Astrocyte (in vitro differentiated cells and primary cell): ENCODE data around the gene KIF1C. TPM values are rescaled to one million over a fixed set of nuclear protein-coding genes. Genes with fewer than 3 reads are reported as not detected.

Experiments used
- DNase-seq: peaks from one replicate; pipeline ENCODE4 v3.0.0-alpha.2; 2010; ENCODE audit warnings: low read depth
- FAIRE-seq: peaks from 2 replicates; lab custom pipeline; 2011; peaks lifted over from hg19 to GRCh38; lab: Jason Lieb, UNC
- H2AFZ ChIP-seq: 2 replicates; pipeline ENCODE4 v1.6.0; 2012; ENCODE audit warnings: low read depth, low read length, inconsistent platforms
- H3K27ac ChIP-seq: 2 replicates; pipeline ENCODE4 v1.5.1; 2011; ENCODE audit warnings: low read depth, low read length, inconsistent platforms
- H3K27me3 ChIP-seq: 2 replicates; pipeline ENCODE4 v1.6.0; 2011; ENCODE audit warnings: low read length, inconsistent platforms; ENCODE audit not compliant: insufficient read depth
- H3K36me3 ChIP-seq: 2 replicates; pipeline ENCODE4 v1.5.1; 2011; ENCODE audit warnings: low read length, inconsistent platforms; ENCODE audit not compliant: insufficient read depth
- H3K4me1 ChIP-seq: 2 replicates; pipeline ENCODE4 v1.5.1; 2011; ENCODE audit warnings: low read length, inconsistent platforms; ENCODE audit not compliant: insufficient read depth
- H3K4me2 ChIP-seq: 2 replicates; pipeline ENCODE4 v1.6.0; 2012; ENCODE audit warnings: low read length, inconsistent platforms
- H3K4me3 ChIP-seq: 2 replicates; pipeline ENCODE4 v1.5.1; 2011; ENCODE audit warnings: low read depth, mild to moderate bottlenecking, low read length, inconsistent platforms; ENCODE audit not compliant: insufficient read depth
- H3K79me2 ChIP-seq: 2 replicates; pipeline ENCODE4 v1.6.0; 2012; ENCODE audit warnings: mild to moderate bottlenecking, low read length, inconsistent platforms; ENCODE audit not compliant: insufficient read depth
- H3K9ac ChIP-seq: 2 replicates; pipeline ENCODE4 v1.6.0; 2012; ENCODE audit warnings: mild to moderate bottlenecking, low read length, inconsistent platforms
- H3K9me3 ChIP-seq: 2 replicates; pipeline ENCODE4 v1.5.1; 2012; ENCODE audit warnings: low read depth, mild to moderate bottlenecking, low read length, inconsistent platforms; ENCODE audit not compliant: insufficient read depth
- H4K20me1 ChIP-seq: 2 replicates; pipeline ENCODE4 v1.6.0; 2012; ENCODE audit warnings: low read length, inconsistent platforms; ENCODE audit not compliant: insufficient read depth
- H3K27ac Mint-ChIP-seq: one replicate; pipeline ENCODE4 v1.8.0; 2021; ENCODE audit warnings: mild to moderate bottlenecking, mixed read lengths; ENCODE audit not compliant: unreplicated experiment
- H3K27me3 Mint-ChIP-seq: one replicate; pipeline ENCODE4 v1.8.0; 2021; ENCODE audit warnings: low read depth, mixed read lengths; ENCODE audit not compliant: unreplicated experiment
- H3K36me3 Mint-ChIP-seq: one replicate; pipeline ENCODE4 v1.8.0; 2021; ENCODE audit warnings: low read depth, mixed read lengths; ENCODE audit not compliant: unreplicated experiment
- H3K4me1 Mint-ChIP-seq: one replicate; pipeline ENCODE4 v1.8.0; 2021; ENCODE audit warnings: low read depth, mixed read lengths; ENCODE audit not compliant: unreplicated experiment
- H3K4me3 Mint-ChIP-seq: one replicate; pipeline ENCODE4 v1.8.0; 2021; ENCODE audit warnings: mild to moderate bottlenecking, moderate library complexity, mixed read lengths; ENCODE audit not compliant: unreplicated experiment
- H3K9me3 Mint-ChIP-seq: one replicate; pipeline ENCODE4 v1.8.0; 2021; ENCODE audit warnings: mild to moderate bottlenecking, mixed read lengths; ENCODE audit not compliant: unreplicated experiment
- EZH2 ChIP-seq: IDR thresholded peaks from 2 replicates; pipeline ENCODE4 v1.6.1; 2012; ENCODE audit warnings: mild to moderate bottlenecking, low read length, inconsistent platforms; ENCODE audit not compliant: insufficient read depth
- total RNA-seq: library from RNA; stranded (reverse); gene quantifications from 2 replicates; pipeline ENCODE4 v1.2.1, GENCODE V29; 2021
- TF ChIP-seq, protein P1 (sequence below): IDR thresholded peaks from 2 replicates; pipeline ENCODE4 v1.5.1; 2011; ENCODE audit warnings: low read depth, mild to moderate bottlenecking, inconsistent platforms, low read length, moderate library complexity; ENCODE audit not compliant: insufficient read depth

The KIF1C gene
- total RNA-seq, 1 donor from 2014 or later = 109 TPM

DNA sequence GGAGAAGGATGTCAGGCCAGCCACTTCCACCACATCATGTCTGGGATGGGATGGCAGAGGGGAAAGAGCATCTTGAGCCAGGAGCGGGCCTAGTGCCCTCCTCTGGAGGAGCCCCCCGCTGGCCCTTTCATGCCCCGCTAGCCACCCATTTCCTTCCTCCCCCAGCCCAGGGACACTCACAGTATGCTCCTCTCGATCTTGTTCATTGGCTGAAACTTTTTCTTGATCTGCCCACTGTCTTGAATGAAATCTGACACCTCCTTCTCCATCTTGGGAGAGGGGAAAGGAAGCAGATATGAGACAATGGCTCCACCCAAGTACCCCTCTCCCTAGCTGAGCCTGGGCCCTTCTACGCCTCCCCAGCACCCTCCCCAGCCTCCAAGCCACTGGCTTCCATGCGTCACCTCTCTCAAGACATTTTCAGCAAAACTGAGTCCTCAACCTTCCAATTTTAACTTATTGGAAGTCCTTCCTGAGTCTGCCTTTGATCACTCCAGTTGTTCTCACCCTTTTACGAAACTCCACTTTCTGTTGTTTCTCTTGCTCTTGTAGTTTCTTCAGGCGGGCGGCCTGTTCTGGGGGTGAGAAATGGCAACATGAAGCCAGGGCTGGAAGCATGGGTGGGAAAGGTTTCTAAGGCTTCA is 37.3 kb upstream of the KIF1C start:
- Mint-ChIP-seq H3K27ac (peak overlapping the region; percentile 8), H3K4me3 (no peak overlapping the region), H3K36me3 (peaks cover 27% of the 10 kb centered on the region), H3K9me3 (peaks cover 3% of the 10 kb centered on the region), H3K4me1 (peaks cover 3% of the 10 kb centered on the region), H3K27me3 (no peaks in the 10 kb centered on the region)
- Histone ChIP-seq H2AFZ (no peak overlapping the region), H3K4me2 (no peak overlapping the region), H3K4me1 (no peaks in the 10 kb centered on the region), H3K9me3 (no peaks in the 10 kb centered on the region), H3K36me3 (peaks cover 8% of the 10 kb centered on the region), H3K79me2 (peaks cover 5% of the 10 kb centered on the region), H3K27me3 (no peaks in the 10 kb centered on the region), H3K4me3 (no peak overlapping the region), H4K20me1 (peaks cover 5% of the 10 kb centered on the region), H3K27ac (no peak overlapping the region), H3K9ac (no peak overlapping the region)
- no peak for DNase-seq
- TF ChIP-seq EZH2 = no peak
- TF ChIP-seq, protein P1, sequence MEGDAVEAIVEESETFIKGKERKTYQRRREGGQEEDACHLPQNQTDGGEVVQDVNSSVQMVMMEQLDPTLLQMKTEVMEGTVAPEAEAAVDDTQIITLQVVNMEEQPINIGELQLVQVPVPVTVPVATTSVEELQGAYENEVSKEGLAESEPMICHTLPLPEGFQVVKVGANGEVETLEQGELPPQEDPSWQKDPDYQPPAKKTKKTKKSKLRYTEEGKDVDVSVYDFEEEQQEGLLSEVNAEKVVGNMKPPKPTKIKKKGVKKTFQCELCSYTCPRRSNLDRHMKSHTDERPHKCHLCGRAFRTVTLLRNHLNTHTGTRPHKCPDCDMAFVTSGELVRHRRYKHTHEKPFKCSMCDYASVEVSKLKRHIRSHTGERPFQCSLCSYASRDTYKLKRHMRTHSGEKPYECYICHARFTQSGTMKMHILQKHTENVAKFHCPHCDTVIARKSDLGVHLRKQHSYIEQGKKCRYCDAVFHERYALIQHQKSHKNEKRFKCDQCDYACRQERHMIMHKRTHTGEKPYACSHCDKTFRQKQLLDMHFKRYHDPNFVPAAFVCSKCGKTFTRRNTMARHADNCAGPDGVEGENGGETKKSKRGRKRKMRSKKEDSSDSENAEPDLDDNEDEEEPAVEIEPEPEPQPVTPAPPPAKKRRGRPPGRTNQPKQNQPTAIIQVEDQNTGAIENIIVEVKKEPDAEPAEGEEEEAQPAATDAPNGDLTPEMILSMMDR = no peak
- FAIRE-seq = no peak

DNA sequence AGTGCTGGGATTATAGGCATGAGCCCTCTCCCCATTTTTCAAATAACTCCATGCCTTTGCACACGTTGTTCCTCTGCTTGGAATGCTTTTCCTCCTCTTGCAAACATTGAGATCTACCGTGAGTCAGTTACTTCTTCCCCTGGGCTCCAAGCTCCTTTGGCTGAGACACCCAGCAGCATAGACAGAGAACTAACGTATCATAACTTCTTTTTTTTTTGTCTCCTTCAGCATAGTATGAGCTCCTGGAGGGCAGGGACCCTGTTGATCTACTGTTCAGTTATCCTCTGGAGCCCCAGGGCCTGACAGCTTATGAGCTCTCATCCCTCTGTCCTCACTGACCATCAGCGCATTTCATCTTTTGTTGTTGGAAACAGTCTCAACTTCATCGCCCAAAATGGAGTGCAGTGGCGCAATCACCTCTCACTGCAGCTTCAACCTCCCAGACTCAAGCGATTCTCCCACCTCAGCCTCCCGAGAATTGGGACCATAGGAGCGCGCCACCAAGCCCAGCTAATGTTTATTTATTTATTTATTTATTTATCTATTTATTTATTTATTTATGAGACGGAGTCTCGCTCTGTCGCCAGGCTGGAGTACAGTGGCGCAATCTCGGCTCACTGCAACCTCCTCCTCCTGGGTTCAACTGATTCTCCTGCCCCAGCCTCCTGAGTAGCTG is 32.3 kb upstream of the KIF1C start:
- no peaks in the 10 kb centered on the region for H3K9me3 ChIP-seq
- TF ChIP-seq, protein P1 = no peak
- TF ChIP-seq EZH2 = no peak
- H3K27ac Mint-ChIP-seq = peak overlapping the region; percentile 55
- H3K36me3 ChIP-seq = peaks cover 7% of the 10 kb centered on the region
- no peak overlapping the region for H3K4me3 ChIP-seq
- peaks cover 20% of the 10 kb centered on the region for H3K36me3 Mint-ChIP-seq
- H3K4me3 Mint-ChIP-seq = peak overlapping the region; percentile 64
- FAIRE-seq (no peak), DNase-seq (no peak)
- H3K27me3 Mint-ChIP-seq = no peaks in the 10 kb centered on the region
- peaks cover 18% of the 10 kb centered on the region for H4K20me1 ChIP-seq
- no peak overlapping the region for H3K9ac ChIP-seq
- peaks cover 33% of the 10 kb centered on the region for H3K4me1 ChIP-seq
- peaks cover 22% of the 10 kb centered on the region for H3K4me1 Mint-ChIP-seq
- peaks cover 37% of the 10 kb centered on the region for H3K79me2 ChIP-seq
- peaks cover 5% of the 10 kb centered on the region for H3K9me3 Mint-ChIP-seq
- H3K4me2 ChIP-seq = no peak overlapping the region
- no peaks in the 10 kb centered on the region for H3K27me3 ChIP-seq
- H3K27ac ChIP-seq = no peak overlapping the region
- no peak overlapping the region for H2AFZ ChIP-seq
